ENCODE measurements around the gene IFT122.
"Not testable (repeated sequence)": the region's sequence is repeated elsewhere in the genome, so short reads cannot be mapped to it uniquely, and the experiment has no call there.

- not testable (repeated sequence) for TF ChIP-seq CTCF (conservative IDR thresholded peaks at IDR 0.05; ENCODE audit: low read length); EZH2phosphoT487 (IDR thresholded peaks at IDR 0.05; ENCODE audit: borderline replicate concordance, low read depth, low read length)
These were observed 55.1 kb downstream of the IFT122 start for GRCh38 chr3:129495006-129495639.
